Calu3 (cell line): ENCODE measurements around the gene PIK3R6. TPM values are rescaled to one million over a fixed set of nuclear protein-coding genes. Genes with fewer than 3 reads are reported as not detected.

ENCODE experiments used
- BruUV-seq: library from RNA; stranded (reverse); fragments of 400-500 nt; replicated peaks from 2 replicates; lab custom pipeline; 2021; lab: Mats Ljungman, UMichigan
- CTCF ChIA-PET: fragments of 300-600 bp; sonication (Branson Sonifier 250); formaldehyde crosslinking; loops from one replicate; lab custom pipeline; 2022; ENCODE audit warnings: antibody characterized with exemption; lab: Charles Lee
- DNase-seq: peaks from one replicate; pipeline ENCODE4 v3.0.0; 2022
- H3K27ac Mint-ChIP-seq: one replicate; pipeline ENCODE4 v1.8.0; 2022; ENCODE audit warnings: mixed read lengths; ENCODE audit not compliant: unreplicated experiment
- H3K27me3 Mint-ChIP-seq: one replicate; pipeline ENCODE4 v1.8.0; 2022; ENCODE audit warnings: mixed read lengths; ENCODE audit not compliant: unreplicated experiment
- H3K36me3 Mint-ChIP-seq: one replicate; pipeline ENCODE4 v1.8.0; 2022; ENCODE audit warnings: mild to moderate bottlenecking, moderate library complexity, mixed read lengths; ENCODE audit not compliant: insufficient read depth, unreplicated experiment
- H3K4me1 Mint-ChIP-seq: one replicate; pipeline ENCODE4 v1.8.0; 2022; ENCODE audit warnings: mild to moderate bottlenecking, low read depth, mixed read lengths; ENCODE audit not compliant: unreplicated experiment
- H3K4me3 Mint-ChIP-seq: one replicate; pipeline ENCODE4 v1.8.0; 2022; ENCODE audit warnings: mild to moderate bottlenecking, low read depth, moderate library complexity, mixed read lengths; ENCODE audit not compliant: unreplicated experiment
- H3K9me3 Mint-ChIP-seq: one replicate; pipeline ENCODE4 v1.8.0; 2022; ENCODE audit warnings: low read depth, mixed read lengths; ENCODE audit not compliant: unreplicated experiment
- intact Hi-C: fragments of 100-400 bp; cut with micrococcal nuclease; formaldehyde crosslinking; loops from one replicate; pipeline ENCODE4 v1.10.0; 2022; ENCODE audit not compliant: unreplicated experiment
- total RNA-seq: library from RNA; stranded (reverse); gene quantifications from 2 replicates; pipeline ENCODE4 v1.2.3, GENCODE V29; 2022
- TF ChIP-seq, protein P1 (sequence below): fragments of 200-600 bp; IDR thresholded peaks from one replicate; pipeline ENCODE4 v1.8.0; 2022; ENCODE audit warnings: antibody characterized with exemption; ENCODE audit not compliant: unreplicated experiment

PIK3R6 gene
- total RNA-seq, 1 experiment from 2014 or later: not detected

DNA sequence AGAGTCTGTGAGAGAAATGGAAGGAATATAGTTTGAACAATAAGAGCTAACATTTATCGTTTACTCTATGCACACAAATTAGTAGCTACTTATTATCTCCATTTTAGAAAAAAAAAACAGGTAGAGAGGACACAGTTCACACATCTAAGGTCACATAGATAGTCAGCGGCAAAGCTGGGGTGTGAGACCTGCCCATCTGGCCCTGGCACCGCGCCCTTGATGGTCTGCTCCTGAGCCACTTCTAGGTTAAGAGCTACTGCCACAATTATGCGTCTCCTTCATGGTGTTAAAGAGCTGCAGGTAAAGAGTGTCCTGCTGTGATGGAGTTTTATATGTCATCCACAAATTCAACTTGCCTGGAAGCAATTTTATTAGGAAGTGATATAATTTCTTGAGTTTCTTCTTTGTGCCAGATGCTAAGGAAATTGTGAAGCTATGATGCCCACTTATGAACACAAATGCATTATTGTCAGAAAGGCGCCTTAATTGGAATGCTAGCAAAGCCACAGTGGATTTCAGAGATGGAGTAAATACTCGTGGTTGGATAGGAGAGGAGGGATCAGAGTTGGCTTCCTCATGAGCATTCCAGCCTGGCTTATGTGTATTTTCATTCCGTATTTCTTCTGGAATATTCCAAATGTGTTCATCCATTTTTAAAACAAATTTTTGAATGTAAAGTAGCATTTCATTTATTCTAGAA is 47.0 kb downstream of the PIK3R6 start:
- BruUV-seq: no TSS peak
- CTCF ChIA-PET: no interaction called here
- DNase-seq: no peak
- intact Hi-C loops: no loop called here
- Mint-ChIP-seq H3K4me3 (no peak overlapping the region), H3K9me3 (no peaks in the 10 kb centered on the region), H3K4me1 (no peaks in the 10 kb centered on the region), H3K27me3 (peaks cover 64% of the 10 kb centered on the region), H3K27ac (no peak overlapping the region), H3K36me3 (no peaks in the 10 kb centered on the region)
- TF ChIP-seq, protein P1, sequence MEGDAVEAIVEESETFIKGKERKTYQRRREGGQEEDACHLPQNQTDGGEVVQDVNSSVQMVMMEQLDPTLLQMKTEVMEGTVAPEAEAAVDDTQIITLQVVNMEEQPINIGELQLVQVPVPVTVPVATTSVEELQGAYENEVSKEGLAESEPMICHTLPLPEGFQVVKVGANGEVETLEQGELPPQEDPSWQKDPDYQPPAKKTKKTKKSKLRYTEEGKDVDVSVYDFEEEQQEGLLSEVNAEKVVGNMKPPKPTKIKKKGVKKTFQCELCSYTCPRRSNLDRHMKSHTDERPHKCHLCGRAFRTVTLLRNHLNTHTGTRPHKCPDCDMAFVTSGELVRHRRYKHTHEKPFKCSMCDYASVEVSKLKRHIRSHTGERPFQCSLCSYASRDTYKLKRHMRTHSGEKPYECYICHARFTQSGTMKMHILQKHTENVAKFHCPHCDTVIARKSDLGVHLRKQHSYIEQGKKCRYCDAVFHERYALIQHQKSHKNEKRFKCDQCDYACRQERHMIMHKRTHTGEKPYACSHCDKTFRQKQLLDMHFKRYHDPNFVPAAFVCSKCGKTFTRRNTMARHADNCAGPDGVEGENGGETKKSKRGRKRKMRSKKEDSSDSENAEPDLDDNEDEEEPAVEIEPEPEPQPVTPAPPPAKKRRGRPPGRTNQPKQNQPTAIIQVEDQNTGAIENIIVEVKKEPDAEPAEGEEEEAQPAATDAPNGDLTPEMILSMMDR: no peak

DNA sequence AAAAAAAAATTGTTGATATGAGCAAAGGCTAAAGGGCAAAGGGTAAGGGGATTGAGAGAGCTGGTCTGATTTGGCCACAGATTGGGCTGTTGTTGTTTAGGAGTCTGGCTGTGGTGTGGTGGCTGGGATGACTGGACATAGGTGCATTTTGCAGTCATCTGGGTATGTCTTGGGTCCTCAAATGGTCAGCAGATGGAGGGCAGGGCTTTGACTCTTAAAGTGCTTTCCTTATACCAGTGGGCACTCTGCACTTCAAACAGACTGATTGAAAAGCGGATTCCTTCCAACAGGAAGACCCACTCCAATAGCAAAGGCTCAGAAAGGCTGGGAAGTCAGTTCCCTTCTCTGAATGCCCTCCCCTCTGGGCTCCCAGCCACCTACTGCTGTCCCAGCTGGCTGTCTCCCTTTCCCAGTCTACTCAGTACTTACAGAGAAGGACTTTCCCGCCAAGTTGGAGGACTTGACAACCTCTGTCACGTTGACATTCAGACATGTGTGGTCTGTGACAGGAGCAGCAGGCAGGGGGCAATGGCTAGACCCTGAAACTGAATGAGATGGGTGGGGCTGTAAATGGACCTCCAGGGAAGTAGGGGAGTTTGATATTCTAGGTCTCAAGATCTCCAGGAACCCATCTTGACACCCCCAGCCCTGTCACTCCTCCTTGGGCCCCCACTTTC is 48.7 kb downstream of the PIK3R6 start:
- DNase-seq: no peak
- Mint-ChIP-seq H3K27me3 (peaks cover 81% of the 10 kb centered on the region), H3K4me3 (no peak overlapping the region), H3K4me1 (no peaks in the 10 kb centered on the region), H3K9me3 (no peaks in the 10 kb centered on the region), H3K27ac (no peak overlapping the region), H3K36me3 (no peaks in the 10 kb centered on the region)
- TF ChIP-seq, protein P1: no peak
- CTCF ChIA-PET: no interaction called here
- intact Hi-C loops: no loop called here
- no TSS peak for BruUV-seq

DNA sequence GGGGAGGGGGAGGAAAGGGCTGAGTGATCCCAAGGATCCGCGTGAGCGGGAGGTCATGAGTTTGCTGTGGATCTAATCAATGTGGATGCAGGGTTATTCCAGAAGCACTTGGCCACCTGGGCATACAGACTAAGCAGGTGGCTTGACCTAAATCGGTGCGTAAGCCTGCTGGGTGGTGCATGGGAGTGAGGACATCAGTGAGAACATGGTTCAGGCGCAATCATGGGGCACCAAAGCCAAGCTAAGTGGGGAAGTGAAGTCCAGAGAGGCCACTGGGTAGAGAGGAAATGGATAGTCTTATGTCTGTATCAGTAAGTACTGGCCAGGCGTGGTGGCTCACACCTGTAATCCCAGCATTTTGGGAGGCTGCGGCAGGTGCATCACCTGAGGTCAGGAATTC is 49.4 kb downstream of the PIK3R6 start:
- TF ChIP-seq, protein P1: no peak
- no peaks in the 10 kb centered on the region for H3K36me3 Mint-ChIP-seq
- H3K9me3 Mint-ChIP-seq: no peaks in the 10 kb centered on the region
- intact Hi-C loops: no loop called here
- H3K4me1 Mint-ChIP-seq: no peaks in the 10 kb centered on the region
- H3K4me3 Mint-ChIP-seq: no peak overlapping the region
- BruUV-seq: no TSS peak
- CTCF ChIA-PET: no interaction called here
- no peak overlapping the region for H3K27ac Mint-ChIP-seq
- H3K27me3 Mint-ChIP-seq: peaks cover 80% of the 10 kb centered on the region
- no peak for DNase-seq

DNA sequence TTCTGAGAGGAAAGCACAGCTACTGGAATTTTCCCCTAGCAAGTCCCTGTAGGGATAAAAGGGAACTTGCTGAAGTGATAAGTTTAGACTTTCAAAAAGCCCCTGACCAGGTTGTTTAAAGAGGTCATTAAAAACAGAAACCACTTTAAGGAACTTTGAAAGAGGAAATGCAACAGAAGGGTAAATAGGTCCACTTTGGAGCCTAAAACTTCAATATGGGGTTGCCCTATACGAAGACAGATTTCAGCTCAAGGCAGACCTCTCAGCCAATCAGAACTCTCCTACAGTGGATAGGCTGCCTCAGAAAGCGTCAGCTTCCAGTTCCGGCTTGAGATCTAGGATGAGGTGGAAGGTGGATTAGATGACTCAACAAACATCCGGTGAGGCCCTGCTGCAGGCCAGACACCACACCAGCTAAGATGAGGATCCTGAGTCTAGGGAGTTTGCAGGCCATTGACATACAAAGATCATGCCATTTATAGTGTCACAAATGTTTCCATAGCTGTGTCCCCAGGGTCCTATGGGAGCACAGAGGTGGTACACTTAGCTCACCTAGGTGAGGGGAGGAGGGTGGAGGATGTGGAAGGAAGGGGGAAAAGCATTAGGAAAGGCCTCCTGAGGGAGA is 60.4 kb downstream of the PIK3R6 start:
- H3K9me3 Mint-ChIP-seq: no peaks in the 10 kb centered on the region
- intact Hi-C loops: no loop called here
- H3K4me1 Mint-ChIP-seq: no peaks in the 10 kb centered on the region
- no TSS peak for BruUV-seq
- H3K27ac Mint-ChIP-seq: no peak overlapping the region
- DNase-seq: no peak
- CTCF ChIA-PET: no interaction called here
- no peak overlapping the region for H3K4me3 Mint-ChIP-seq
- no peaks in the 10 kb centered on the region for H3K36me3 Mint-ChIP-seq
- TF ChIP-seq, protein P1: no peak
- peaks cover 26% of the 10 kb centered on the region for H3K27me3 Mint-ChIP-seq
